Naive thymus-derived CD8-positive, alpha-beta T cell (primary cell): ENCODE data around the gene AAMP. TPM values are rescaled to one million over a fixed set of nuclear protein-coding genes. Genes with fewer than 3 reads are reported as not detected.

Experiments
- ATAC-seq, 2 donors: fragments of 150-1000 bp; cut with Tn5 transposase in 1 of 2; sonication (Bioruptor Pico), chemical (Tn5 transposase) in 1 of 2; 1 replicate in 1 of 2; 2 replicates in 1 of 2; pipeline ENCODE4 v1.10.0; 2021; ENCODE audit warnings: mild to moderate bottlenecking in 2 of 2, moderate library complexity in 2 of 2
- POLR2A ChIA-PET: fragments of 350-600 bp; sonication (Branson Sonifier 250); formaldehyde crosslinking; loops from one replicate; lab custom pipeline; 2021; ENCODE audit warnings: antibody characterized with exemption; lab: Charles Lee
- DNase-seq, 10 donors: peaks; one replicate each; pipeline versions ENCODE4 v3.0.0 to v3.0.0-alpha.2; 2020 to 2022
- H3K27ac Mint-ChIP-seq, 10 donors: one replicate each; pipeline ENCODE4 v1.8.0; 2020 to 2022; ENCODE audit warnings: mild to moderate bottlenecking in 10 of 10, mixed read lengths in 10 of 10, moderate library complexity in 4 of 10, inconsistent platforms in 1 of 10
- H3K27me3 Mint-ChIP-seq, 5 donors: one replicate each; pipeline ENCODE4 v1.8.0; 2021 to 2022; ENCODE audit warnings: mixed read lengths in 5 of 5
- H3K36me3 Mint-ChIP-seq, 3 donors: one replicate each; pipeline ENCODE4 v1.8.0; 2020 to 2022; ENCODE audit warnings: mixed read lengths in 3 of 3, mild to moderate bottlenecking in 2 of 3, inconsistent platforms in 1 of 3
- H3K4me1 Mint-ChIP-seq, 4 donors: one replicate each; pipeline ENCODE4 v1.8.0; 2021 to 2022; ENCODE audit warnings: mixed read lengths in 4 of 4
- H3K4me3 Mint-ChIP-seq, 10 donors: one replicate each; pipeline ENCODE4 v1.8.0; 2020 to 2022; ENCODE audit warnings: mild to moderate bottlenecking in 10 of 10, mixed read lengths in 10 of 10, moderate library complexity in 6 of 10, inconsistent platforms in 1 of 10
- H3K9me3 Mint-ChIP-seq, 9 donors: one replicate each; pipeline ENCODE4 v1.8.0; 2020 to 2022; ENCODE audit warnings: mixed read lengths in 9 of 9, mild to moderate bottlenecking in 3 of 9, inconsistent platforms in 1 of 9, moderate library complexity in 1 of 9
- polyA plus RNA-seq, 3 donors: library from polyadenylated mRNA; unstranded; fragments of 300-500 nt; fragmentation: Illumina TruSeq; gene quantifications; one replicate each; pipeline ENCODE4 v1.2.3, GENCODE V29; 2021
- total RNA-seq, 8 experiments: library from RNA in 2 of 8; stranded (reverse) in 2 of 8; gene quantifications; one replicate each; pipeline ENCODE4 v1.2.3 and lab custom pipeline; 2021 to 2026

The AAMP gene
- total and polyA plus RNA-seq, 5 experiments from 2014 or later = 57.0 to 93.6 (median 77.0) TPM

DNA sequence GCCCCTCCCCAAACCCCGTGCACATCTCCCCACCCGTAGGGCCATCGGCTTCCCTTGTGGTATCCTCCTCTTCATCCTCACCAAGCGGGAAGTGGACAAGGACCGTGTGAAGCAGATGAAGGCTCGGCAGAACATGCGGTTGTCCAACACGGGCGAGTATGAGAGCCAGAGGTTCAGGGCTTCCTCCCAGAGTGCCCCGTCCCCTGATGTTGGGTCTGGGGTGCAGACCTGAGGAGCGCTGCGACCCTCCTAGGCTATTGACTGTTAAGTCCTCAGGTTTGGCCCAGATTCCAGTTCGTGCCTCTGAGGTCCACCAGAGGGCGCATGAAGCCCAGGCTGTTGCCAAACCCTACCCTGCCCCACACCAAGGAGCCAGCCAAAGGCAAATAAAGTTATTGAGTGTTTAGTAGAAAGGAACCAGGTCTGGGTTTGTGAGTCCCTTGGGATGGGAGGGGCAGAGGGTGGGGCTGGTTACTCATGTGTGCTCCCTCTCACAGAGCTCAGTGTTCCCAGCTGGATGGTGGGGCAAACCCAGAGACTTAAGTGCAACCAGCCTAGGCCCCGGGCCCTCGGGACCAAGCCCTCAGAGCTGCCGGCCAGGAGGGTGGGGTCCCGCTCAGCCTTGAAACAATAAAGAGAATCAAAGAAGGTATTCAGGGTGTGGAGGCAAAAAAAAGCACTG, 2.7 kb upstream of the AAMP start:
- ATAC-seq = peak; percentile 15 to 26
- POLR2A ChIA-PET = interaction anchor here (0.6 to 7.5 kb wide), 16 partner anchors 10 to 194 kb away, joined by 3 to 206 read pairs (median 4); partner anchors contain the start of genes CATIP, CTDSP1 and TMBIM1
- H3K27me3 Mint-ChIP-seq = no peaks in the 10 kb centered on the region
- H3K36me3 Mint-ChIP-seq = peaks cover 0 to 59% (median 10%) of the 10 kb centered on the region in 3 donors
- H3K9me3 Mint-ChIP-seq = no peaks in the 10 kb centered on the region
- H3K4me1 Mint-ChIP-seq = peaks cover 33 to 62% (median 46%) of the 10 kb centered on the region in 4 donors
- H3K27ac Mint-ChIP-seq = peak overlapping the region in 8 of 10 donors; percentile 48 to 91 (median 77)
- H3K4me3 Mint-ChIP-seq = peak overlapping the region in 9 of 10 donors; percentile 12 to 96 (median 73)
- peak; percentile 62 to 89 (median 77) for DNase-seq

DNA sequence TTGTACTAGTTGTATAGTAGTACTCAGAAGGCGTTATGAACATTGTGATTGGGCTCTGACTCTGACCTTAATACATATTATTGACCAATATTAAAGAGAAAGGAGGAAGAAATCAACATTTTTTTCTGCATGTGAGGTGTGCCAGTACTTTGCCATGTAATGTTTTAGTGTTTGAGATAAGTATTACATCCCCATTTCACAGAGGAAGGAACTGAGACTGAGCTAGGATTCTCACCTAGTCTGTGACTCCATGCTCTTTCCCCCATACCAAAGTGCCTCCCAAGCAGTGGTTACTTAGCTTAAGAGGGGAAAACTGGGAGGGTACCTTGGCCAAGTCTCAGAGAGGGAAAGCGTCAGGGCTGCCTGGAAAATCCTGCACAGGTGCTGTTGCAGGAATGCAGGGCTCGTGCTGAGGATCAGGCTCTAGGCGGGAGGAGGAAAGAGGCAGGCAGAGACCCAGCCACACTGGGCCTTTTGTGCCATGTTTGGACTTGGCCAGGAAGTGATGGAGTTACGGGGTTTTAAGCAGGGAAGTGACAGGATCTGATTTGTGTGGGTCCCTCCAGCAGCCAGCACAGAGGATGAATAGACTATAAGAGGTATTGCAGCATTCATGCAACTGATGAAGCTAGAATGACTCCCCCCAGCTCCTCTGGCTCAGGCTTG, 2.1 kb upstream of the AAMP start:
- POLR2A ChIA-PET = interaction anchor here (0.8 to 7.5 kb wide), 14 partner anchors 11 to 194 kb away, joined by 3 to 206 read pairs (median 4); partner anchors contain the start of genes CATIP, CTDSP1 and TMBIM1
- Mint-ChIP-seq H3K36me3 (peaks cover 0 to 59% (median 10%) of the 10 kb centered on the region in 3 donors), H3K9me3 (no peaks in the 10 kb centered on the region), H3K27me3 (no peaks in the 10 kb centered on the region), H3K4me3 (peak overlapping the region; percentile 88 to 97 (median 94)), H3K27ac (peak overlapping the region; percentile 9 to 91 (median 78)), H3K4me1 (peaks cover 36 to 62% (median 49%) of the 10 kb centered on the region in 4 donors)
- no peak for DNase-seq
- ATAC-seq = no peak

DNA sequence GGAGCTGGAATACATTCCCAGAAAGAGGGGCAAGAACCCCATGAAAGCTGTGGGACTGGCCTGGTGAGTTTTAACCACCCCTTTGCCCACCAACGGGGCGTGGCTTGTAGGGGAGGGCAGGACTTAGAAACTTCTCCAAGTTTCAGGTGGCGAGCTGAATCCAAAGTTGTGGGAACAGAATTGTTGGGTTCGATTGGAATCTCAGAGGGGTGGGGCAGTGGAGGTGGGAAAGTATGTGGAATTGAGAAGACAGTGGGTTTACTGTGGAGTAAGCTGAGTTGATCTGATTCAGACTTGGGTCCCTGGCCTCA, 1.5 kb upstream of the AAMP start:
- DNase-seq = no peak
- peak overlapping the region; percentile 88 to 97 (median 94) for H3K4me3 Mint-ChIP-seq

DNA sequence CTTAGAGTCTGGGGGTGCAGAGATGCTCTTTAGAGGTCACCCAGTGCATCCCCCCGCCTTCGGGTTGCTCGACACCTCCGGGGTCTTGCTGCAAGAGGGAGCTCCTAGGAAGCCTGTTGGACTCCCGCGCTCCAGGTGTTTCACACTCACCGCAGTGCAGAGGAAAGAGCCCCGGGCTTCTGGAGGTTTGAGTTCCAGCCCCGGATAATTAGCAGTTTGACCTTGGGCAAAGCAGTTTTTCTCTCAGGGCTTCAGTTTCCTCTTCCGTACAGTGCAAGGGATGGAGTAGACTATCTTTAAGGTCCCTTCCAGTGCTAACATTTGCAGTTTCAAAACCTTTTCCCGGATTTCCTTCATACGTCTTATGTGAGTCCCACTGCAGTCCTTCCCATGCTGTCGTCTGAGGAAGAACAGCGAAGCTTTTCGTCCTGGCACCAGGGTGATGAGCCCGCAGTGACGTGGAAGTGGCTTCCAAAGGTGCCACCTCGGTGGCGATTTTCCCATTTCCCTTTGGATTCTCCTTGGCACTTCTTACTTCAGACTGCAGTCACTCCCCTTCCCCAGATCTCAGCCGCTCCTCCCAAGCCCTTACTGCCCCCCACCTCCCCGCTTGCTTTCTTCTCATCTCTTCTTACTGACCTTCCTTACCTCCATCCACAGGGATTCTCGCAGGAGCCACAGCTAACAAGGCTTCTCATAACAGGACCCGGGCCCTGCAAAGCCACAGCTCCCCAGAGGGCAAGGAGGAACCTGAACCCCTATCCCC, 967 bp upstream of the AAMP start:
- POLR2A ChIA-PET = interaction anchor here (0.5 to 7.5 kb wide), 26 partner anchors 9 to 1049 kb away, joined by 3 to 206 read pairs (median 4); partner anchors contain the start of genes ARPC2, BCS1L, CATIP and CTDSP1
- peak overlapping the region; percentile 83 to 98 (median 95) for H3K27ac Mint-ChIP-seq
- peaks cover 31 to 59% (median 53%) of the 10 kb centered on the region in 4 donors for H3K4me1 Mint-ChIP-seq

More for the DNA sequence above, 1.5 kb upstream of the AAMP start:
- H3K27me3 Mint-ChIP-seq = no peaks in the 10 kb centered on the region
- peak overlapping the region in 8 of 10 donors; percentile 37 to 91 (median 80) for H3K27ac Mint-ChIP-seq
- no peaks in the 10 kb centered on the region for H3K9me3 Mint-ChIP-seq
- POLR2A ChIA-PET = interaction anchor here (0.8 to 7.5 kb wide), 15 partner anchors 11 to 195 kb away, joined by 3 to 206 read pairs (median 4); partner anchors contain the start of genes CATIP, CTDSP1 and TMBIM1
- no peak for ATAC-seq
- peaks cover 0 to 57% (median 10%) of the 10 kb centered on the region in 3 donors for H3K36me3 Mint-ChIP-seq
- H3K4me1 Mint-ChIP-seq = peaks cover 31 to 58% (median 51%) of the 10 kb centered on the region in 4 donors

GRCh38 chr2:218267259-218267658, 2.7 kb downstream of the AAMP start:
- Mint-ChIP-seq H3K27ac (peak overlapping the region in 5 of 10 donors; percentile 18 to 62 (median 35)), H3K4me1 (peaks cover 22 to 53% (median 49%) of the 10 kb centered on the region in 4 donors), H3K9me3 (no peaks in the 10 kb centered on the region), H3K27me3 (no peaks in the 10 kb centered on the region), H3K4me3 (peak overlapping the region in 8 of 10 donors; percentile 26 to 78 (median 36)), H3K36me3 (peaks cover 0 to 43% (median 0%) of the 10 kb centered on the region in 3 donors)
- no peak for DNase-seq
- no peak for ATAC-seq
- POLR2A ChIA-PET = interaction anchor here (1.0 to 1.1 kb wide), 2 partner anchors 18 to 51 kb away, joined by 3 read pairs; partner anchors contain the start of gene ARPC2

More for the DNA sequence above, 967 bp upstream of the AAMP start:
- H3K36me3 Mint-ChIP-seq = peaks cover 0 to 55% (median 10%) of the 10 kb centered on the region in 3 donors
- peak overlapping the region; percentile 88 to 97 (median 94) for H3K4me3 Mint-ChIP-seq
- no peaks in the 10 kb centered on the region for H3K9me3 Mint-ChIP-seq
- ATAC-seq (no peak), DNase-seq (peak in 1 of 10 donors; percentile 7)
- H3K27me3 Mint-ChIP-seq = no peaks in the 10 kb centered on the region

GRCh38 chr2:218266316-218266979, 3.5 kb downstream of the AAMP start:
- ATAC-seq (no peak), DNase-seq (peak in 1 of 10 donors; percentile 45)
- Mint-ChIP-seq H3K27me3 (no peaks in the 10 kb centered on the region), H3K36me3 (peaks cover 0 to 43% (median 0%) of the 10 kb centered on the region in 3 donors), H3K27ac (peak overlapping the region in 1 of 10 donors; percentile 55), H3K4me1 (peaks cover 15 to 45% (median 41%) of the 10 kb centered on the region in 4 donors), H3K4me3 (no peak overlapping the region), H3K9me3 (no peaks in the 10 kb centered on the region)
- POLR2A ChIA-PET = interaction anchor here (1.0 kb wide), 1 partner anchor 50 kb away, joined by 3 read pairs; no protein-coding TSS in a partner anchor

- no peaks in the 10 kb centered on the region for H3K9me3 Mint-ChIP-seq
- H3K4me3 Mint-ChIP-seq = peak overlapping the region in 1 of 10 donors; percentile 45
- no peaks in the 10 kb centered on the region for H3K27me3 Mint-ChIP-seq
- H3K36me3 Mint-ChIP-seq = peaks cover 0 to 43% (median 0%) of the 10 kb centered on the region in 3 donors
- ATAC-seq (no peak), DNase-seq (peak in 1 of 10 donors; percentile 9)
- H3K4me1 Mint-ChIP-seq = peaks cover 10 to 40% (median 34%) of the 10 kb centered on the region in 4 donors
- H3K27ac Mint-ChIP-seq = peak overlapping the region in 2 of 10 donors; percentile 25 to 90
- POLR2A ChIA-PET = no interaction called here
Observed at GRCh38 chr2:218265626-218266025, 4.3 kb downstream of the AAMP start.

- Mint-ChIP-seq H3K4me3 (peak overlapping the region in 2 of 10 donors; percentile 2 to 51), H3K27me3 (no peaks in the 10 kb centered on the region), H3K36me3 (peaks cover 0 to 42% (median 0%) of the 10 kb centered on the region in 3 donors), H3K9me3 (no peaks in the 10 kb centered on the region), H3K4me1 (peaks cover 8 to 36% (median 31%) of the 10 kb centered on the region in 4 donors), H3K27ac (peak overlapping the region in 2 of 10 donors; percentile 19 to 27)
- POLR2A ChIA-PET = no interaction called here
- DNase-seq = peak in 1 of 10 donors; percentile 53
- no peak for ATAC-seq
Observed at GRCh38 chr2:218264773-218265561, 5.0 kb downstream of the AAMP start.

DNA sequence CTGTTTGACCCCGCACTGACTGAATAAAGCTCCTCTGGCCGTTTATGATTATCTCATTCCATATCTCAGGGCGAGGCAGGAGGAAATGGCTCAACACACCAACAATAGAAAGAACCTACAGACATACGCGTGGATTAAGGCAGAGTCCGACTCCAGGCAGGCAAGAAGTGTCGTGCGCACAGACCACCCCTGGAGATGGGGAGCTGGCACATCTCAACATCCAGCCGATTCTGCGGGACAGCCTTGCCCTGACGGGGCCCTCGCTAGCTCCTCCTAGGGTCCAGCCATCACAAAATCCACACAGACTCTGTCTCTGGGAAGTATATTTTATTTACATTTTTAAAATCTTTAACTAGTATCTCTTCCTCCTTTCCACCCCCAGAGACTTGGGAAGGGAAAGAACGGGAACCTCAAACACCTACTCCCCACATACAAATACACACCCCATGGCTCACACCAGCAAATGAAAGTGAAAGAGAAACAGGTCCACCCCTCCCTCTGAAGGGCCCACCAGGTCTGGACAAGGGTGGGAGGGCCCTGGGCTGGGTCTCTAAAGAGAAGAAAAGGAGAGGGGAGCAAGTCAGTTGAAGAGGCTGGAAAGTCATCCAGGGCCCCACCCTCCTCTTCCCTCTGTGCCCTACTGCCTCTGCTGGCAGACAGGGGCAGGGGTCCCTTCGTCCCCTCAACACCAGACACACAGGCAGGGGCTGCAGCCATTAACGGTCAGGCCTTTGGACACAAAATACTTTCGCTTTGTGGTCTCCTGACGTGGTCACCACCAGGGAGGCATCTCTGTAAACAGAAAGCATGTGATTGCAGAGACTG, 5.9 kb downstream of the AAMP start:
- Mint-ChIP-seq H3K27me3 (no peaks in the 10 kb centered on the region), H3K4me1 (peaks cover 9 to 38% (median 30%) of the 10 kb centered on the region in 4 donors), H3K27ac (peak overlapping the region in 3 of 10 donors; percentile 10 to 68 (median 19)), H3K9me3 (no peaks in the 10 kb centered on the region), H3K4me3 (no peak overlapping the region), H3K36me3 (peaks cover 0 to 36% (median 0%) of the 10 kb centered on the region in 3 donors)
- DNase-seq = no peak
- ATAC-seq = no peak
- POLR2A ChIA-PET = no interaction called here
